BJ (cell line): Measurements from ENCODE around the gene B4GALT2. TPM values are rescaled to one million over a fixed set of nuclear protein-coding genes. Genes with fewer than 3 reads are reported as not detected.

Source experiments
- CTCF ChIA-PET: fragments of 350-600 bp; formaldehyde crosslinking; extraction: SDS; loops from one replicate; lab custom pipeline; 2021; ENCODE audit warnings: antibody characterized with exemption, inconsistent platforms; lab: Yijun Ruan, JAX
- POLR2A ChIA-PET: fragments of 300-600 bp; sonication (Branson Sonifier 250); formaldehyde crosslinking; extraction: SDS; loops from one replicate; lab custom pipeline; 2021; ENCODE audit warnings: antibody characterized with exemption; lab: Charles Lee
- DNase-seq: peaks from one replicate; pipeline ENCODE4 v3.0.0-alpha.2; 2011; ENCODE audit warnings: low read depth
- H3K27me3 ChIP-seq: 2 replicates; pipeline ENCODE4 v1.6.0; 2011; ENCODE audit warnings: low read length; ENCODE audit not compliant: control insufficient read depth, insufficient read depth
- H3K36me3 ChIP-seq: 2 replicates; pipeline ENCODE4 v1.5.1; 2011; ENCODE audit warnings: low read length; ENCODE audit not compliant: control insufficient read depth, insufficient read depth
- H3K4me3 ChIP-seq: 2 replicates; pipeline ENCODE4 v1.5.1; 2011; ENCODE audit warnings: low read depth, mild to moderate bottlenecking, control low read depth, low read length
- CTCF ChIP-seq: IDR thresholded peaks from 2 replicates; pipeline ENCODE4 v1.5.1; 2011; ENCODE audit warnings: low read depth, mild to moderate bottlenecking, control low read depth, inconsistent platforms, low read length, moderate library complexity; ENCODE audit not compliant: insufficient read depth
- polyA plus RNA-seq: library from polyadenylated mRNA; depleted of rRNA; stranded (reverse); fragments of >200 nt; gene quantifications from 2 replicates; pipeline ENCODE4 v1.2.3, GENCODE V29; 2011

Gene B4GALT2
- polyA plus RNA-seq, 1 experiment, result 82.2 TPM

GRCh38 chr1:43993206-43993914 lies 14.3 kb downstream of the B4GALT2 start:
- no peak for TF ChIP-seq CTCF
- ChIA-PET CTCF (interaction anchor here (1.2 to 5.4 kb wide), 4 partner anchors 12 to 91 kb away, joined by 4 to 44 read pairs (median 10); no protein-coding TSS in a partner anchor), POLR2A (no interaction called here)
- Histone ChIP-seq H3K4me3 (no peak overlapping the region), H3K36me3 (peaks cover 6% of the 10 kb centered on the region; the same call in 1 of the 2 replicates), H3K27me3 (no peaks in the 10 kb centered on the region)
- no peak for DNase-seq

GRCh38 chr1:43994071-43994470 lies 15.1 kb downstream of the B4GALT2 start:
- Histone ChIP-seq H3K36me3 (peaks cover 9% of the 10 kb centered on the region), H3K4me3 (no peak overlapping the region), H3K27me3 (no peaks in the 10 kb centered on the region)
- POLR2A ChIA-PET, result no interaction called here
- CTCF ChIA-PET, result interaction anchor here (1.2 to 5.4 kb wide), 3 partner anchors 12 to 90 kb away, joined by 4 to 44 read pairs (median 17); no protein-coding TSS in a partner anchor
- no peak for DNase-seq
- TF ChIP-seq CTCF, result no peak

- no peaks in the 10 kb centered on the region for H3K27me3 ChIP-seq
- peak; percentile 47 for TF ChIP-seq CTCF
- ChIA-PET POLR2A (no interaction called here), CTCF (interaction anchor here (0.7 to 1.6 kb wide), 2 partner anchors 10 to 53 kb away, joined by 8 to 10 read pairs; no protein-coding TSS in a partner anchor)
- peaks cover 13% of the 10 kb centered on the region for H3K36me3 ChIP-seq
- no peak overlapping the region for H3K4me3 ChIP-seq
- no peak for DNase-seq
Observed at GRCh38 chr1:43994794-43995790, 16.1 kb downstream of the B4GALT2 start.

- no peak for TF ChIP-seq CTCF
- H3K27me3 ChIP-seq, result no peaks in the 10 kb centered on the region
- H3K4me3 ChIP-seq, result no peak overlapping the region
- ChIA-PET CTCF (interaction anchor here (1.6 kb wide), 1 partner anchor 9 kb away, joined by 10 read pairs; no protein-coding TSS in a partner anchor), POLR2A (no interaction called here)
- H3K36me3 ChIP-seq, result peaks cover 20% of the 10 kb centered on the region
- no peak for DNase-seq
Observed at GRCh38 chr1:43995984-43996732, 17.1 kb downstream of the B4GALT2 start.
